ENCODE data around the gene FGG. TPM values are rescaled to one million over a fixed set of nuclear protein-coding genes. Genes with fewer than 3 reads are reported as not detected.

FGG gene
- total RNA-seq, 4 donors from 2014 or later: not detected

GRCh38 chr4:154626793-154627484 lies 14.5 kb upstream of the FGG start:
- DNase-seq: no peak
- no peak overlapping the region for H3K27ac ChIP-seq

GRCh38 chr4:154625971-154626370 lies 13.5 kb upstream of the FGG start:
- intact Hi-C loops (cut with DNase I): no loop called here
- H3K36me3 ChIP-seq: no peaks in the 10 kb centered on the region
- no peak for DNase-seq
- no peak overlapping the region for H3K27ac ChIP-seq
- H3K4me1 ChIP-seq: peaks cover 8 to 15% (median 9%) of the 10 kb centered on the region in 3 donors
- WGBS, 2 donors: 80 to 84% methylated on average over 3 of the region's 3 CpGs
- no peaks in the 10 kb centered on the region for H3K9me3 ChIP-seq
- peaks cover 0 to 41% (median 0%) of the 10 kb centered on the region in 4 donors for H3K27me3 ChIP-seq
- no peak overlapping the region for H3K4me3 ChIP-seq
- no peak for TF ChIP-seq CTCF (IDR thresholded peaks at IDR 0.05)
- TF ChIP-seq POLR2A (IDR thresholded peaks at IDR 0.05): no peak

More at GRCh38 chr4:154626793-154627484, 14.5 kb upstream of the FGG start:
- H3K9me3 ChIP-seq: no peaks in the 10 kb centered on the region
- no peaks in the 10 kb centered on the region for H3K36me3 ChIP-seq
- intact Hi-C loops (cut with DNase I): no loop called here
- WGBS, 2 donors: 14 to 38% methylated on average over 2 to 15 of the region's 48 CpGs
- TF ChIP-seq CTCF (IDR thresholded peaks at IDR 0.05) (peak in 5 of 6 experiments; percentile 20 to 51 (median 34)), POLR2A (IDR thresholded peaks at IDR 0.05) (no peak)
- peaks cover 0 to 49% (median 0%) of the 10 kb centered on the region in 4 donors for H3K27me3 ChIP-seq
- peak overlapping the region; percentile 15 to 63 (median 38) for H3K4me3 ChIP-seq
- peaks cover 8 to 15% (median 9%) of the 10 kb centered on the region in 3 donors for H3K4me1 ChIP-seq

- H3K36me3 ChIP-seq: no peaks in the 10 kb centered on the region
- TF ChIP-seq CTCF (IDR thresholded peaks at IDR 0.05): no peak
- no peak for TF ChIP-seq POLR2A (IDR thresholded peaks at IDR 0.05)
- H3K27me3 ChIP-seq: peaks cover 0 to 27% (median 0%) of the 10 kb centered on the region in 4 donors
- H3K4me3 ChIP-seq: no peak overlapping the region
- no peaks in the 10 kb centered on the region for H3K9me3 ChIP-seq
- intact Hi-C loops (cut with DNase I): loop anchor here (5.0 kb wide), 1 partner anchor 67 kb away; no protein-coding TSS in a partner anchor
- no peak for DNase-seq
- peaks cover 8 to 15% (median 9%) of the 10 kb centered on the region in 3 donors for H3K4me1 ChIP-seq
- no peak overlapping the region for H3K27ac ChIP-seq
- WGBS, 2 donors: 88 to 91% methylated on average over 5 to 7 of the region's 7 CpGs
These were observed 11.5 kb upstream of the FGG start for GRCh38 chr4:154623995-154624394.

GRCh38 chr4:154623436-154623835 lies 11.0 kb upstream of the FGG start:
- Histone ChIP-seq H3K27ac (no peak overlapping the region), H3K9me3 (no peaks in the 10 kb centered on the region), H3K27me3 (peaks cover 0 to 21% (median 0%) of the 10 kb centered on the region in 4 donors), H3K4me1 (peaks cover 8 to 15% (median 9%) of the 10 kb centered on the region in 3 donors), H3K36me3 (no peaks in the 10 kb centered on the region), H3K4me3 (no peak overlapping the region)
- WGBS, 2 donors: 72 to 76% methylated on average over 3 of the region's 3 CpGs
- intact Hi-C loops (cut with DNase I): loop anchor here (5.0 kb wide), 1 partner anchor 66 kb away; no protein-coding TSS in a partner anchor
- TF ChIP-seq CTCF (IDR thresholded peaks at IDR 0.05) (no peak), POLR2A (IDR thresholded peaks at IDR 0.05) (no peak)
- DNase-seq: no peak

- Histone ChIP-seq H3K4me3 (no peak overlapping the region), H3K36me3 (no peaks in the 10 kb centered on the region), H3K9me3 (no peaks in the 10 kb centered on the region), H3K27ac (no peak overlapping the region), H3K27me3 (peaks cover 0 to 13% (median 0%) of the 10 kb centered on the region in 4 donors), H3K4me1 (peaks cover 8 to 15% (median 9%) of the 10 kb centered on the region in 3 donors)
- no peak for DNase-seq
- TF ChIP-seq CTCF (IDR thresholded peaks at IDR 0.05) (peak in 5 of 6 experiments; percentile 43 to 63 (median 46)), POLR2A (IDR thresholded peaks at IDR 0.05) (no peak)
- intact Hi-C loops (cut with DNase I): loop anchor here (5.0 kb wide), 1 partner anchor 65 kb away; no protein-coding TSS in a partner anchor
These were observed 10.1 kb upstream of the FGG start for GRCh38 chr4:154622598-154622997.

All from esophagus squamous epithelium (tissue), 5 donors.